ENCODE results near the gene ST8SIA1. TPM values are rescaled to one million over a fixed set of nuclear protein-coding genes. Genes with fewer than 3 reads are reported as not detected.

Gene ST8SIA1
- polyA plus RNA-seq, 3 donors, result 0.10 to 8.9 (median 1.2) TPM

DNA sequence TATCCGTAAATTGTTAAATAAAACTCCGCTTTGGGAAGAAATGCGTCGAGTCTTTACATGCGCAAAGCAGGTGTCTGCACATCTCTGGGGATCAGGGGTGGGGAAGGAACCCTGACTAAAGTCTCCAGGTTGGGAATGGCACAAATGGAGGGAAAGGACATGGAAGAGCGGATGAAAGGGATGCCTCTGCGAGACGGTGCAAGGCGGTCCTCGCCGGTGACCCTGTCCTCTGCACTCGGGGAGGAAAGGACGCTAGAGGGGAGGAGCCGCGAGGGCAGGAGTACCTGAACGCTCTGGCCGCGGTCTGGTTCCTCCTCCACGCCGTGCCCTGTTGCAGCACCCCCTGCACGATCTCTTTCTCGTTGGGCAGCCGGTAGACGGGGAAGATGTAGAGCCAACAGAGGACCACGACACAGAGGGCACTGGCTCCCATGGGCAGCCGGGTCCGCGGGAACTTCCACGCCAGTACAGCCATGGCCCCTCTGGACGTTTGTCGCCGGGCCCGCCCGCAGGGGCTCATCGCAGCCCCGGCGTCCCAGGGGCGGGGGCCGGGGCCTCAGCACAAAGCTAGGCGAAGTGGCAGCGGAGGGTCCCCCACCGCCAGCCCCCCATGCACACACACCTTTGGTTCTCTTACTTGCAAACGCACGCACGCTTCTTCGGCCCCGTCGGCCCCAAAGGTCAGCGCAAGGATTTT, 646 bp downstream of the ST8SIA1 start:
- H3K27ac ChIP-seq (ENCODE audit: low read depth, low read length), result no peak overlapping the region
- 3 to 6% (median 4%) methylated on average over 40 to 49 of the region's 49 CpGs for WGBS, 3 donors

DNA sequence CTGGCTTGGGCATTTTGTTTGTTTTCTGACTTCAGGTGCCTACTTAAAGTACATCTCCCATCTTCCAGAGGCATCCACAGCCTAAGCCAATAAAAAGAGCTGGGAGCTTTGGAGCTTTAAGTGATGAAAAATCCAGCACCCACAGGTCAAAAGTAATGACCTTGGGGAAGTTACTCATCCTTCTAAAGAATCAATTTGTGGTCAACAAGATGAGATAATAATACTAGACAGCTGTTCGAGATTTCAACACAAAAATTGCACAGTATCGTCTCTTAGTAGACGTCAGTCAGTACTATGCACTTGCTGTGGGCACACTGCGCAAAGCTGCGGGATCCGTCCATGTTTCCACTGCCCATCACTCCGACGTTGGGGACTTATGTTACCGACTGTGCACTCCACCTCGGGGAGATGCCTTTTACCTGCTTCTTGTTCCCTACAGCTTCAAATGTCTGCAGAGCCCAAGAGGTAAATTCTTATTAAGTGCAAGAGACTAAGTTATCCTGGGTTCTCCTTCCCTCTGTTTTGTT, 1.3 kb downstream of the ST8SIA1 start:
- no peak overlapping the region for H3K27ac ChIP-seq (ENCODE audit: low read depth, low read length)
- WGBS, 3 donors, result 32 to 46% (median 33%) methylated on average over 10 of the region's 10 CpGs

DNA sequence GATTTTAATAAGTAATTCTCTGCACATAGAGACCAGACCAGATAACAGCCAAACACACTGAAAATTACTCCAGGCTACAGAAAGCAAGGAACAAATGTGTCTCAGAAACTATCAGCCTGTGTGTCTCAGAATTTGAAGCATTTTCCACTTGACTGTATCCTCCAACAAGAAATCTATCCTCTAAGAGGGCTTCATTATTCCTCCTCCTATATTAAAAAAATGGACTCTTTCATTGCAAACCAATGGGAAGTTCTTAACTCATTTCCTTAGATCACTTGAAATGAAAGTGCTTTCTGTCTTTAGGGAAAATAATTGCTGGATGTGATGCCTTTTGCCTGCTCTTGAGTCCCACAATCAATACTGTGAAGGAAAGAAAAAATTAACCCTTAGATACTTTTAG, 2.3 kb downstream of the ST8SIA1 start:
- no peak overlapping the region for H3K27ac ChIP-seq (ENCODE audit: low read depth, low read length)

DNA sequence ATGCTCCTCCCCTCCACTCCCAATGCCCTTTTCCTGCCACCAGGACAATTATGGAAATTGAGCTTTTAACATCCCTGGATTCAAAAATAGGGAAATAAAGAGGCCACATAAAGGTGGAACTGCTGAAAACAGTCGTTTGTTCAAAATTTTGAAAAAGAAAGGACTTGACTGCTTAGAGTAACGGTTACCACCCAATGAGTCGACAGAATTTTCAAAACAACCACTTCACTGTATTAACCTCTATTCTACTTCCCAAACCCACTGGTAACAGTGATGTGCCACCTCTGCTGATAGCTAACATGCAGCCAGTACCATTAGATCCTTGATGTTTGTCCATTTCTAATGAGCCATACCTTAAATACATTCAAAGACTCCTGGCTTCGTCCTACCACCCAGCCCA, 4.9 kb downstream of the ST8SIA1 start:
- WGBS, 3 donors, result 56 to 72% (median 65%) methylated on average over 4 of the region's 4 CpGs
- no peak overlapping the region for H3K27ac ChIP-seq (ENCODE audit: low read depth, low read length)

DNA sequence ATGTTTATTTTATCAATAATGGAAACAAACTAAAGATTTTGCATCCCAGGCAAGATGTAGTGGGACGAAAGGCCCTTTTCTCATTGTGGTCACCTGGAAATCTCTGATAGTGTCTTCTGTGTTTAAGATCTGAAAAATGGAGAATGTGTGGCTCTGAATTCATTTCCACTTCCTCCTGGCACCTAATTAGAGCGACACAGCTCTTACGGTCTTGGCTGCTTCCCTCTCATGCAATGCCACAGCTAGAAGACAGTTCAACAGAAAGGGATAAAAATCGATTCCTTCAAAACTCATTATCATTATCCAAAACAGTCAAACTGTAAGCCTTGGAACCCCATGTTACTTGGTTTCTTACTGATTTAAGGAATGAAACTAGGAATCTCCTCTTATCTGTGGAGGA, 9.3 kb downstream of the ST8SIA1 start:
- H3K27ac ChIP-seq (ENCODE audit: low read depth, low read length), result no peak overlapping the region
- WGBS, 3 donors, result 54 to 79% (median 60%) methylated on average over 4 of the region's 4 CpGs

DNA sequence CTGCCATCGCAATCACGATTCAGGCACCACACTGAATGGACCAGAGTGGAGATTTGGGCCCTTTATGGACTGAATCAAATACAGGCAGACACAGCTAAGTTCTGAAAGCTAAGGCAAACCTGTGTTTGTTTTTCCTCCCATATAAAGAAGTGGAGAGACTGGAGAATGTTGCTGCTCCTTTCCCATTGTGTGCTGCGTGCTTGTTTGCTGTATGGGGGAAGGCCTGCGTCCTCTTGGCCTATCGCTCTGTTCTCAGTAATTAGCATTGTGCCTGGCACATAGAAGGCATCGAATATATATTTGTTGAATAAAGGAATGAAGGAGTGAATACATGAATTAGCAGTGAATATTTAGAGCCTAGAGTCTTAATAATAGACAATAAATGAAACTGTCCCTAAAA, 12.4 kb downstream of the ST8SIA1 start:
- 77 to 92% (median 89%) methylated on average over 6 of the region's 6 CpGs for WGBS, 3 donors
- H3K27ac ChIP-seq (ENCODE audit: low read depth, low read length), result no peak overlapping the region

DNA sequence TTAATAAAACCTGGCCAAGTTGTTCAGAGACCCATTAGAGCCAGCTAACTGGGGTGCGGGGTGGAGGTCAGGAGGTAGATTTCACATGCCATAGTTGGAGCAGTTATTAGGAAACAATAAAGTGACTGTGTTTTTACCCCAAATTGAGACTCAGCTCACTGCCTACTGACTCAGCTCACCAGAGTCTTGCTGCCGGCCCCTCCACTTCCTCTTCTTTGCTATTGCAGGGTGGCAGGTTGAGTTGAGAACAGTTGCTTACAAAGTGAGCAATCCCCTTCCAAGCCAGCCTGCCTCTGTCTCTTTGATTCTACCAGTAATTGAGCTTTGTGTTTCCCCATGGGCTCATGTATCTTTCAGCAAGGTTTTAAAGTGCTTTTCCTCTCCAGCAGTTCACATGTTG, 12.9 kb downstream of the ST8SIA1 start:
- no peak overlapping the region for H3K27ac ChIP-seq (ENCODE audit: low read depth, low read length)
- WGBS, 3 donors, result 43 to 62% (median 59%) methylated on average over 2 of the region's 2 CpGs

DNA sequence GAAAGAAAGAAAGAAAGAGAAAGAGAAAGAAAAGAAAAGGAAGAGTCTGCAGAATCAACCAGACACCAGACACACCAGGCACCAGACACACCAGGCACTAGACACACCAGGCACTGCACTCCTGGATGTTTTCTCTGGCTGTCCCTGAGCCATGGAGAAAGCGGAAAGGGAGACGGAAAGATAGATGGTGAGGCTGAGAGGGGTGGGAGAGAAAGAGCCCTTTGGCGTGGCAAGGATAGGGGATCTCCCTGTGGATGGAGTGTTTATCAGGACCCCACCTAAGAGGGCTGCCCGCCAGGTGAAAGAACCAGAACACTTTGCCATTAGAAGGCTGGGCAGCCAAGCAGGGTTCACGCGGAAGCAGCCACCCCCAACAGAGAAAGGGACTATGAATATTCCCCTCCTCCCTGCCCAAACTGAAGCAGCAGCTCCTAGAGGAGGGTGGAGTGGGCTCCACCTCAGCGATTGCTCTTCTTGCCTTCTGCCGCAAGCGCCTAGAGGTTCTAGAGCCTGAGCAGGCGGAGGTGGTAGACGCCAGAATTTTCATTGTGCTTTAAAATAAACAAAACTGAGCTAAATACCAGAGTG, 13.4 kb downstream of the ST8SIA1 start:
- WGBS, 3 donors, result 86 to 90% (median 87%) methylated on average over 11 of the region's 11 CpGs
- no peak overlapping the region for H3K27ac ChIP-seq (ENCODE audit: low read depth, low read length)

DNA sequence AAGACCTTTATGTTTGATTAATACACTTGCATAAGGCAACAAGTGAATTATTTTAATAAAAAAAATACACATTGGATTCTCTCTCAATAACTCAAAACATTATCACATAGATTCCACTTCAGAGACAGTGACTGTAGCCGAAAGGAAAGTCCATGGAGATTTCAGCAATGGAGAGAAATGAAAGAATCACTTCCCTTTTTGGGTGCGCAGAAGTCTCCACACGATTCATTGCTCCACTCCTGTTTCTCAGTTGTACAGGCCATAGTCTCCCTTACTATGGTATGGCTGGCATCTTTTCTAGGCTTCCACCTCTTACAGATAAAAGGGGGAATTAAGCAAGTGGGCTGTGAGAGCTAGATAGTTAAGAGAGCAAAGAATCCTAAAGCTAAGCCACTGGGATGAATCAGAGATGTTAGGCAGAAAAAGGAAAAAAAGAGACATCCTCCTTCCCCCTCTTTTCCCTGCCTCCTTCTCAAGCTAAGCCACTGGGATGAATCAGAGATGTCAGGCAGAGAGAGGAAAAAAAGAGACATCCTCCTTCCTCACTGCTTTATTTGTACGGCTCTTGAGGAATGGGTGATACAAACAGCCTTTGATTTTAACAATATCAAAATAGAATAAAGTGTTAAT, 16.3 kb downstream of the ST8SIA1 start:
- WGBS, 3 donors, result 58 to 76% (median 70%) methylated on average over 4 of the region's 4 CpGs
- H3K27ac ChIP-seq (ENCODE audit: low read depth, low read length), result no peak overlapping the region

DNA sequence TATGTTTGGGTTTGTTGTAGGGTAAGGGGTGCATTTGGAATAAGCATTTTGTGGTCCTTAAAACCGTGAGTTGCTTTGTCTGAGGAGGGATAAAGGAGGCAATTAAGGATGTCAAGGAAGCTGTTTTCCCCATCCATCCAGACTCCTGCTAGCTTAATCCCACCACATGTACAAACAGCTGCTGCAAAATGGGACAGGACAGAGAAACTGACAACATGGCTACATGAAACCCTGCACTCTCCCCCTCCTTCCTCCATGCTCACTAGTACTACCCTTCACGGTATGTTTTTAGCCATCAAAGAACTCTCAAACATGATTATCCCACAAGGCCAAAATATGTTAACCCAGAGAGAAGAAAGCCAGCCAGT, 20.6 kb downstream of the ST8SIA1 start:
- 84 to 90% (median 89%) methylated on average over 2 of the region's 2 CpGs for WGBS, 3 donors
- no peak overlapping the region for H3K27ac ChIP-seq (ENCODE audit: low read depth, low read length)

DNA sequence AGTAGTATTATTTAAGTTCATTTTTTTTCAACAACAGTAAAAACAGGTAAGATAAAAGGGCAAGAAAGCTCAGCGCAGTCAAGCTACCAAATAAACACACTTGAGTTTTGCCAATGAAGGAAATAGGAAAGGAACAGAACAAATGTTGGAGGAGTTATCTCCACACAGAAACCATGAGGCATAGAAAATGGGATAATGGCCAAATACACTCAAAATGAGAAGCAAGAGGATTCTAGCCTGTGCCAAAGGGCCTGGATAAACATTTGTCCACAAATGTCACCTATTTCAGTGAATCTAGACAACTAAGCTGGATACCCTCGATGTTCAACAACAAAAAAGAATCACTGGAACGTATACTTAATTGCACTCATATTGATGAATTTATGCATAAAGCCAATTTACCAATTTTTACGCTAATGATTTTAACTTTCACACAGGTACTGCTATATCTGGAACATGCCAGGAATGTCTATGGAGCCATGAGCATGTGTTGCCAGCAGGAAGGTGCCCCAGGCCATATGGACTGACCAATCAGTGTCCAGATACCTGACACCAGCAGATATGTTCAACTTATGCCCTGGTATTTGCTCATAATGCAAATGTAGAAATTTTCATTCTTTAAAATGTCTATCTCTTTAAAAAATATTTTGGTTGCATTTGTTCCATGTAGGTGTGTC, 21.1 kb downstream of the ST8SIA1 start:
- no peak overlapping the region for H3K27ac ChIP-seq (ENCODE audit: low read depth, low read length)
- WGBS, 3 donors, result 82 to 88% (median 88%) methylated on average over 4 of the region's 4 CpGs

DNA sequence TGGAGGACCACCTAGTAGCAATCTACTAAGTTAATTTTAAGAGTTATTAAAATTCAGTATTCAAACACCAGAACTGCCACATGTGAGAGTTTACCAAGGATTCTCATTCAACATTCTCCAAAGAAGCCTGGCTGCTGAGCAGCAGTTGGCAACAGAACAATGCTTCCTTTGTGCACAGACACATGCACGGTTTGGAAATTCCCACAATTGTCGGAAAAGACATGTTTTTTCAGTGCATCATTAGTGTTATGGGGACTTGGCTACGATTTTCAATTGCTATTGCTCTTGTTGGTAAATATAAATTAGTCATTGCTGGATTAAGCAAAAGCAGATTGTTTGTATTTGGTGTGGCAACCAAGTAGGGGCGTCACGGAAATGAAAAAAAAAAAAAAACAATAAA, 22.2 kb downstream of the ST8SIA1 start:
- H3K27ac ChIP-seq (ENCODE audit: low read depth, low read length), result no peak overlapping the region
- WGBS, 3 donors, result 22 to 57% (median 44%) methylated on average over 5 of the region's 5 CpGs

DNA sequence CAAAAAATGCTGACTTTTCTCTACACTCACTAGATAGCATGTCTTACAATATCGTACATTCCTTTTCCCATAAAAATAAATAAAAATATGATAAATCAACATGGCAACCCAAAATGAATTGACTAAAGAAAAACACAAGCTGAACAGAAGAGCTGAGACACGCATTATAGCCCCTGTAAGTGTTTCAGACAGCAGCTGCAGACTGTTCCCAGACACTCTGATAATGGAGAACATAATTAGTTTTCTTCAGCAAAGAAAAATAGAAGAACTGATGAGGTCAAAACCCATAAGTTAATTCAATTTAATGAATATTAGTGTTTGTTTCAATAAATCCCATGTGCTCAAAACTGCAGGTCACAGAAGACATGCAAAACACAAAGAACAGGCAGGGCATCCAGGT, 23.8 kb downstream of the ST8SIA1 start:
- no peak overlapping the region for H3K27ac ChIP-seq (ENCODE audit: low read depth, low read length)
- 71 to 88% (median 88%) methylated on average over 2 of the region's 2 CpGs for WGBS, 3 donors

DNA sequence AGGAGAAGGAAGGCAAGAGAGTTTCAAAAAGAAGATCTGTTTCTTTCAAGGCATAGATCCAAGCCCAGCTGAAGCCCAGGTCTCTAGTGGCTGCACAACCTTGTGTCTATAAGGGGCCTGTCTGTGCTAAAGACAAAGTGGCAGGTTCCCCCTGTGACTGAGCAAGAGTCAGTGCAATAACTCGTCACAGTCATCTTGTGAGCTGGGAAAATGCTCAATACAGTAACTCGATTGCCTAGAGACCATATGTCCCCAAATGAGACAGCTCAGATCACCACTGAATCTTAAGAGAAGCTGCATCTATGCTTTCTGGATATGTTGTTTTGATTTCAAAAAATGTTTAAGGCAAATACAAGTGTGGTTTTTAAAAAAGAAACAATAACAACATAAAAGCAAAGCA, 24.2 kb downstream of the ST8SIA1 start:
- H3K27ac ChIP-seq (ENCODE audit: low read depth, low read length), result no peak overlapping the region
- 76 to 86% (median 77%) methylated on average over 2 of the region's 2 CpGs for whole genome bisulfite sequencing, 3 donors

DNA sequence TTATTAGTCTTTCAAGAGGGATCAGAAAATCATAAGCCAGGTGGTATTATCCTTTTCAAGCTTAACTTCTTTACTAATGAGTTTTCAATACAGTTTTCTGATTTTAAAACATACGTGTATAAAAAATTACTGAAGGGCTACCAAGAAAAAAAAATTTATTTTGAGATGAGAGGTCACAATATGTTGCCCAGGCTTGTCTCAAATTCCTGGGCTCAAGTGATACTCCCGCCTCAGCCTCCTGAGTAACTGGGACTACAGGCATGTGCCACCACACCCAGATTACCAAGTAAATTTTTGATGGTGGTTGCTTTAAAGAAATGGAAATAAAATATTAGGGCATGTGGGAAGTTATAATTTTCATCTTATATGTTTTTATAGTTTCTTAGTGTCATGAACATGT, 26.7 kb downstream of the ST8SIA1 start:
- H3K27ac ChIP-seq (ENCODE audit: low read depth, low read length), result no peak overlapping the region
- 78 to 88% (median 86%) methylated on average over 2 of the region's 2 CpGs for WGBS, 3 donors

DNA sequence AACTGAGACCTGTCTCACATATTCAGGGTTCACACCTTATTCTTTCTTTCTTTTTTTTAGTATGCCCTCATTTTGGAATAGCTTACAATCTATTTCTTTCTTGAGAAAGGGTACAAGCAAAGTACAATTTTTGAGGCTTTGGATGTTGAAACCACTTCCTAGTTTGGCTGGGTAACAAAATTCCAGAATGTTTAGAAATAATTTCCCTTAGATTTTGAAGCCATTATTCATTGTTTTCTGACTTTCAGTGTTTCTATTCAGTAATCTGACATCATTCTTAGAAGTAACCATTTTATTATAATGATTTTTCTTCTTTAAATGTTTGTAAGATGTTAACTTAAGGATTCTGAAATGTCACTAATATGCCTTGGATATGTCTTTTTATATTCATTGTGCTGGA, 28.2 kb downstream of the ST8SIA1 start:
- H3K27ac ChIP-seq (ENCODE audit: low read depth, low read length), result no peak overlapping the region

DNA sequence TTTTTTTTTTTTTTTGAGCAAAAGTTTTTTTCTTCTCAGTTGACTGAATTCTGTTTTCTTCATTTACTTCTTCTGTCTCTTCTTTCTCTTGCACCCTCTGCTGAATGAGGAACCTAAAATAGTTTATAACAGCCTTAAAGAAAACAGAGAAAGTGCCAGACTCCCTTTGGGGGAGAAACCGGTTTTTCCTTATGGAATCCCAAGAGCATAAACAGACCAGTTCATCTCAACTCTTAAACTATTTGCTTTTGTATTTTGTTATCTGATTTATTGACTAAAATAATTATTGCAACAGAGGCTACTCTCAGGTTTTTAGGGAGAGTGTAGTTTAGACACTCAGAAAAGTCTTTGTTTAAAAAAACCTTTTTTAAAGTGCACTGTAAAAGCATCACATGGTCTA, 30.2 kb downstream of the ST8SIA1 start:
- no peak overlapping the region for H3K27ac ChIP-seq (ENCODE audit: low read depth, low read length)
- WGBS, 3 donors, result 42 to 67% (median 55%) methylated on average over 1 of the region's 1 CpG

DNA sequence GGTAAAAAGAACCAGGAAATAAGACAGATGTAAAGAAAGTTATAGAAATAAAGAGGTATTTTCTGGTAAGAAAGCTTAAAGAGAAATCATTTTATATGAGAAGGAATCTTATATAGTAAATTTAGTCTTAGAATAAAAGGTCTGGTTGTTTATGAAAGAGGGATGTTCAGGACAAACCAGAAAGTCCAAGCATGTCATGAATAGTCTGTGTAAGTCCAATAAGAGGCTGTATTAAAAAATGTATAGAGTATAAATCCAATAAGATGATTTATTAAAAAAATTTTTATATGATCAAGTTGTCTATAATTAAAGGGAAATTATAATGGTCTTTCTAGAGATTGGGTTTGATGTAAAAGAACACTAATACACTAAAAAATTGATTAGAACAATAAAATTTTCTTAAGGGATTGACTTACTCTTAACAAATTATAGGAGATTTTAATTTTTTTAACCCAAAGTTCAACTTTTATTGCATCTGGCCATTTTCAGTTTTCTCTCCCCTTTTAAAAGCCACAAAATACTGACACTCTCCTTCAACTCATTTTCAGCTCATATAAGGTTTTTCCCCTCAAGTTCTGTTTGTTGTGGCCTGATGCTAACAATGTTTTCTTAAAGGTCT, 35.1 kb downstream of the ST8SIA1 start:
- H3K27ac ChIP-seq (ENCODE audit: low read depth, low read length), result no peak overlapping the region

DNA sequence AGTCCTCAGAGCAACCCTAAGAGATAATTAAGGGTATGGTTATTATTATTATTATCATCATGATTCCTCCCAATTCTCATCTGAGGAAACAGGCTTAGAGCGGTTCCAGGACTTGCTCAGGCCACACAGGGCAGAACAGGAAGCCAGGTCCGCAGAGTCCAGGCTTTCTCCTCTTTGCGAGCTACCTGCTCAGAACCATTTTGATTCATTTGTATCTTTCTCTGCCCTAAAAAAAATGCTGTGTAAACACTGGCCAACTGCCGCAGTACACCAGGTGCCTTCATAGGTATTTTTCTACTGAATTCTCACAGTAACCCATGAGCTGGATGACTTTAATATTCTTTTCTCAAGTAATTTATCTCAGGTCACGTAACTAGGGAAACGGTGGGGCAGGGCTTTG, 45.3 kb downstream of the ST8SIA1 start:
- 35 to 95% (median 94%) methylated on average over 6 of the region's 6 CpGs for WGBS, 3 donors

More for the DNA sequence above, 45.3 kb downstream of the ST8SIA1 start:
- H3K27ac ChIP-seq (ENCODE audit: low read depth, low read length), result no peak overlapping the region
